SK-N-SH (cell line): ENCODE measurements around the gene VMAC. TPM values are rescaled to one million over a fixed set of nuclear protein-coding genes. Genes with fewer than 3 reads are reported as not detected.
A peak's percentile ranks its signal among the peaks of the same experiment; 100 is the strongest.

Source experiments
- CTCF ChIA-PET: fragments of 300-600, 350-600 bp; formaldehyde crosslinking; extraction: SDS; loops from one replicate; lab custom pipeline; 2021; lab: Yijun Ruan, JAX
- POLR2A ChIA-PET: fragments of 350-600 bp; sonication (Branson Sonifier 250); formaldehyde crosslinking; extraction: SDS; loops from one replicate; lab custom pipeline; 2020; ENCODE audit warnings: antibody characterized with exemption, inconsistent platforms; lab: Yijun Ruan, JAX
- DNase-seq: peaks from one replicate; pipeline ENCODE4 v3.0.0; 2012
- H2AFZ ChIP-seq: fragments of 200-600 bp; sonication (generic); 2 replicates; pipeline ENCODE4 v1.8.1; 2016; ENCODE audit warnings: antibody characterized with exemption, mild to moderate bottlenecking, low read depth
- H3F3A ChIP-seq: fragments of 200-600 bp; sonication (generic); replicated peaks from 2 replicates; pipeline ENCODE3; 2016; ENCODE audit warnings: antibody characterized with exemption, mild to moderate bottlenecking; ENCODE audit not compliant: insufficient read depth
- H3K27ac ChIP-seq, 2 experiments: fragments of 200-500 bp in 1 of 2; fragments of 200-600 bp in 1 of 2; sonication (Bioruptor generic) in 1 of 2; sonication (generic), shearing (Covaris generic) in 1 of 2; 2 replicates each; pipeline versions ENCODE4 v1.5.1 to v1.6.1; 2014 to 2016; ENCODE audit warnings: low read depth in 2 of 2, inconsistent platforms in 1 of 2, low read length in 1 of 2, mild to moderate bottlenecking in 1 of 2, mixed read lengths in 1 of 2
- H3K27me3 ChIP-seq: fragments of 200-600 bp; sonication (generic), shearing (Covaris generic); 2 replicates; pipeline ENCODE4 v1.6.1; 2016; ENCODE audit warnings: mixed run types; ENCODE audit not compliant: insufficient read depth
- H3K36me3 ChIP-seq, 2 experiments: fragments of 200-500 bp in 1 of 2; fragments of 200-600 bp in 1 of 2; sonication (Bioruptor generic) in 1 of 2; sonication (generic) in 1 of 2; replicated peaks in 1 of 2; 2 replicates each; pipeline versions ENCODE3 to v1.5.1; 2014 to 2016; ENCODE audit warnings: low read length in 1 of 2, mild to moderate bottlenecking in 1 of 2; ENCODE audit not compliant: insufficient read depth in 2 of 2, control insufficient read depth in 1 of 2
- H3K4me1 ChIP-seq, 2 experiments: fragments of 200-500 bp in 1 of 2; fragments of 200-600 bp in 1 of 2; sonication (Bioruptor generic) in 1 of 2; sonication (generic), shearing (Covaris generic) in 1 of 2; 2 replicates each; pipeline versions ENCODE4 v1.5.1 to v1.6.1; 2014 to 2016; ENCODE audit warnings: low read depth in 1 of 2, low read length in 1 of 2, mixed run types in 1 of 2; ENCODE audit not compliant: insufficient read depth in 2 of 2, control insufficient read depth in 1 of 2
- H3K4me2 ChIP-seq: fragments of 200-600 bp; sonication (generic), shearing (Covaris generic); 2 replicates; pipeline ENCODE4 v1.6.1; 2017; ENCODE audit warnings: mixed run types
- H3K4me3 ChIP-seq, 2 experiments: fragments of 200-500 bp in 1 of 2; fragments of 200-600 bp in 1 of 2; sonication (Bioruptor generic) in 1 of 2; sonication (generic), shearing (Covaris generic) in 1 of 2; 2 replicates each; pipeline versions ENCODE4 v1.5.1 to v1.8.1; 2014 to 2016; ENCODE audit warnings: low read depth in 2 of 2, inconsistent platforms in 1 of 2, low read length in 1 of 2, mild to moderate bottlenecking in 1 of 2, mixed read lengths in 1 of 2, moderate library complexity in 1 of 2
- H3K79me2 ChIP-seq: fragments of 200-600 bp; sonication (generic); 2 replicates; pipeline ENCODE4 v1.8.1; 2017; ENCODE audit warnings: mild to moderate bottlenecking; ENCODE audit not compliant: insufficient read depth
- H3K9ac ChIP-seq: fragments of 200-600 bp; sonication (generic); 2 replicates; pipeline ENCODE4 v1.6.1; 2017; ENCODE audit warnings: mixed run types
- H3K9me2 ChIP-seq: fragments of 200-600 bp; sonication (generic); 2 replicates; pipeline ENCODE4 v1.6.1; 2017; ENCODE audit warnings: mixed run types
- H3K9me3 ChIP-seq: fragments of 200-600 bp; sonication (generic); 2 replicates; pipeline ENCODE4 v1.6.1; 2017; ENCODE audit warnings: mixed run types, mild to moderate bottlenecking, moderate library complexity
- H4K20me1 ChIP-seq: fragments of 200-600 bp; sonication (generic); 2 replicates; pipeline ENCODE4 v1.6.1; 2017; ENCODE audit warnings: mild to moderate bottlenecking, mixed run types; ENCODE audit not compliant: insufficient read depth
- EP300 ChIP-seq, 2 experiments: IDR thresholded peaks; 2 replicates each; pipeline versions ENCODE4 v1.4.0 to v1.6.1; 2012; ENCODE audit warnings: borderline replicate concordance in 1 of 2, low read depth in 1 of 2, low read length in 1 of 2
- FOSL2 ChIP-seq: IDR thresholded peaks from 2 replicates; pipeline ENCODE4 v1.4.0; 2012; ENCODE audit warnings: low read depth, mild to moderate bottlenecking, moderate library complexity, borderline replicate concordance
- GATA2 ChIP-seq: sonication (generic); formaldehyde crosslinking; IDR thresholded peaks from 2 replicates; pipeline ENCODE4 v1.5.0; 2020; ENCODE audit warnings: mild to moderate bottlenecking, missing genetic modification reagents
- MEF2A ChIP-seq: IDR thresholded peaks from 2 replicates; pipeline ENCODE4 v1.4.0; 2012; ENCODE audit warnings: low read depth, borderline replicate concordance
- MXI1 ChIP-seq: IDR thresholded peaks from 2 replicates; pipeline ENCODE4 v1.6.1; 2012; ENCODE audit warnings: mild to moderate bottlenecking, low read depth, low read length, improper control_type of control experiment
- NRF1 ChIP-seq: IDR thresholded peaks from 2 replicates; pipeline ENCODE4 v1.6.1; 2012; ENCODE audit warnings: low read depth, mild to moderate bottlenecking, low read length
- RAD21 ChIP-seq: IDR thresholded peaks from 2 replicates; pipeline ENCODE4 v1.6.1; 2012; ENCODE audit warnings: mild to moderate bottlenecking, low read length
- REST ChIP-seq: IDR thresholded peaks from 2 replicates; pipeline ENCODE4 v1.6.1; 2012; ENCODE audit warnings: mild to moderate bottlenecking, low read depth, low read length, moderate library complexity
- RXRA ChIP-seq: IDR thresholded peaks from 2 replicates; pipeline ENCODE4 v1.4.0; 2012; ENCODE audit warnings: low read depth, mild to moderate bottlenecking, borderline replicate concordance
- SMC3 ChIP-seq: IDR thresholded peaks from 2 replicates; pipeline ENCODE4 v1.6.1; 2012; ENCODE audit warnings: low read depth, low read length, improper control_type of control experiment
- TAF1 ChIP-seq: IDR thresholded peaks from 2 replicates; pipeline ENCODE4 v1.6.1; 2012; ENCODE audit warnings: low read depth, mild to moderate bottlenecking, low read length, moderate library complexity, borderline replicate concordance
- TCF12 ChIP-seq: IDR thresholded peaks from 2 replicates; pipeline ENCODE4 v1.4.0; 2012
- USF1 ChIP-seq: IDR thresholded peaks from 2 replicates; pipeline ENCODE4 v1.4.0; 2012; ENCODE audit warnings: low read depth, borderline replicate concordance
- YY1 ChIP-seq: IDR thresholded peaks from 2 replicates; pipeline ENCODE4 v1.4.0; 2012; ENCODE audit warnings: low read depth, mild to moderate bottlenecking
- ZBTB33 ChIP-seq: IDR thresholded peaks from 2 replicates; pipeline ENCODE4 v1.4.0; 2012; ENCODE audit warnings: low read depth, borderline replicate concordance
- WGBS: methylation state at CpG from one replicate; pipeline ENCODE4 v1.1.6; 2017; ENCODE audit warnings: low lambda C conversion rate; 5-methylcytosine and 5-hydroxymethylcytosine counted together
- polyA plus RNA-seq, 3 experiments: library from polyadenylated mRNA; depleted of rRNA; stranded (reverse); fragments of >200 nt; gene quantifications; 2 replicates each; pipeline ENCODE4 v1.2.3, GENCODE V29; 2012

Gene VMAC
- polyA plus RNA-seq, 1 of the 3 experiments (the other 2 are of a cell fraction), result 6.5 TPM

- TF ChIP-seq REST (no peak), GATA2 (CRISPR knock-in tag) (peak; percentile 39; the same call in 1 of the 2 replicates), USF1 (peak; percentile 43; the same call in 1 of the 2 replicates), YY1 (no peak), TCF12 (peak; percentile 55), ZBTB33 (no peak), EP300 (IDR thresholded peaks at IDR 0.05; ENCODE audit: borderline replicate concordance in 1 of 2, low read depth in 1 of 2, low read length in 1 of 2) (peak in 1 of 2 experiments; percentile 75; a peak in 1 of 4 replicates)
Observed at GRCh38 chr19:5934774-5935472, 30.3 kb downstream of the VMAC start (continued).

- Histone ChIP-seq H3K4me3 (no peak overlapping the region), H3K9ac (no peak overlapping the region; the same call in 1 of the 2 replicates), H3K4me2 (peak overlapping the region; percentile 47; the same call in 1 of the 2 replicates)
Observed at GRCh38 chr19:5935473-5936291, 31.0 kb downstream of the VMAC start.

More at GRCh38 chr19:5935473-5936291, 31.0 kb downstream of the VMAC start:
- CTCF ChIA-PET, result interaction anchor here (0.6 to 6.2 kb wide), 12 partner anchors 15 to 1117 kb away, joined by 3 to 44 read pairs (median 6); partner anchors contain the start of genes NDUFA11 and NRTN
- Histone ChIP-seq H3F3A (no peaks in the 10 kb centered on the region), H3K9me3 (no peaks in the 10 kb centered on the region), H4K20me1 (peaks cover 23% of the 10 kb centered on the region; the same call in 1 of the 2 replicates), H3K79me2 (peaks cover 21% of the 10 kb centered on the region; the same call in 1 of the 2 replicates), H3K27me3 (no peaks in the 10 kb centered on the region), H3K4me1 (peaks cover 13 to 68% of the 10 kb centered on the region in 2 experiments), H2AFZ (no peak overlapping the region), H3K9me2 (no peaks in the 10 kb centered on the region)
- peak; percentile 74 for DNase-seq
- POLR2A ChIA-PET, result interaction anchor here (0.9 to 1.5 kb wide), 4 partner anchors 23 to 107 kb away, joined by 4 to 10 read pairs (median 5); partner anchors contain the start of genes NDUFA11 and VMAC
- TF ChIP-seq FOSL2 (no peak), RAD21 (no peak), EP300 (IDR thresholded peaks at IDR 0.05; ENCODE audit: borderline replicate concordance in 1 of 2, low read depth in 1 of 2, low read length in 1 of 2) (no peak), MXI1 (no peak), MEF2A (no peak), TAF1 (no peak), NRF1 (no peak), GATA2 (CRISPR knock-in tag) (no peak; the same call in 1 of the 2 replicates), RXRA (no peak), SMC3 (no peak), REST (no peak)
- TF ChIP-seq, all 33 proteins: peak for 0
- Histone ChIP-seq H3K36me3 (peaks cover 18 to 38% of the 10 kb centered on the region in 2 experiments), H3K27ac (peak overlapping the region; percentile 45 to 94; a peak in 3 of 4 replicates)
- WGBS, result 79% methylated on average over 12 of the region's 25 CpGs
